Measurements from ENCODE around the gene APBA2. TPM values are rescaled to one million over a fixed set of nuclear protein-coding genes. Genes with fewer than 3 reads are reported as not detected.

The APBA2 gene
- total RNA-seq, 4 donors from 2014 or later: 7.7 to 14.4 (median 11.6) TPM

- no peak for DNase-seq
- intact Hi-C loops (cut with DNase I): no loop called here
- H3K4me3 ChIP-seq (replicated peaks in 1 of 3): no peak overlapping the region
- no peaks in the 10 kb centered on the region for H3K27me3 ChIP-seq
- WGBS, 2 donors: 81 to 84% methylated on average over 28 to 39 of the region's 41 CpGs
- H3K36me3 ChIP-seq: no peaks in the 10 kb centered on the region
- H3K27ac ChIP-seq: no peak overlapping the region
- H3K4me1 ChIP-seq: no peaks in the 10 kb centered on the region
- H3K9me3 ChIP-seq: no peaks in the 10 kb centered on the region
- TF ChIP-seq POLR2A (IDR thresholded peaks at IDR 0.05) (no peak), CTCF (IDR thresholded peaks at IDR 0.05) (no peak)
Measured at GRCh38 chr15:28918141-28918983, 32.6 kb downstream of the APBA2 start.

GRCh38 chr15:28919201-28919635 is 33.4 kb downstream of the APBA2 start:
- no peaks in the 10 kb centered on the region for H3K4me1 ChIP-seq
- no peaks in the 10 kb centered on the region for H3K36me3 ChIP-seq
- TF ChIP-seq CTCF (IDR thresholded peaks at IDR 0.05): no peak
- no peak for TF ChIP-seq POLR2A (IDR thresholded peaks at IDR 0.05)
- no peak overlapping the region for H3K27ac ChIP-seq
- no peaks in the 10 kb centered on the region for H3K27me3 ChIP-seq
- 75 to 87% methylated on average over 10 to 15 of the region's 17 CpGs for WGBS, 2 donors
- peak; percentile 31 to 44 for DNase-seq
- intact Hi-C loops (cut with DNase I): no loop called here
- no peak overlapping the region for H3K4me3 ChIP-seq (replicated peaks in 1 of 3)
- H3K9me3 ChIP-seq: no peaks in the 10 kb centered on the region

GRCh38 chr15:28919679-28920655 is 34.2 kb downstream of the APBA2 start:
- intact Hi-C loops (cut with DNase I): no loop called here
- no peaks in the 10 kb centered on the region for H3K27me3 ChIP-seq
- no peak overlapping the region for H3K4me3 ChIP-seq (replicated peaks in 1 of 3)
- no peaks in the 10 kb centered on the region for H3K4me1 ChIP-seq
- no peak overlapping the region for H3K27ac ChIP-seq
- no peak for TF ChIP-seq POLR2A (IDR thresholded peaks at IDR 0.05)
- TF ChIP-seq CTCF (IDR thresholded peaks at IDR 0.05): no peak
- 87 to 92% methylated on average over 12 to 13 of the region's 13 CpGs for WGBS, 2 donors
- H3K36me3 ChIP-seq: no peaks in the 10 kb centered on the region
- H3K9me3 ChIP-seq: no peaks in the 10 kb centered on the region
- no peak for DNase-seq

GRCh38 chr15:28920781-28921331 is 35.1 kb downstream of the APBA2 start:
- Histone ChIP-seq H3K36me3 (no peaks in the 10 kb centered on the region), H3K9me3 (no peaks in the 10 kb centered on the region), H3K4me3 (replicated peaks in 1 of 3) (no peak overlapping the region), H3K27me3 (no peaks in the 10 kb centered on the region), H3K27ac (no peak overlapping the region), H3K4me1 (no peaks in the 10 kb centered on the region)
- intact Hi-C loops (cut with DNase I): no loop called here
- no peak for TF ChIP-seq POLR2A (IDR thresholded peaks at IDR 0.05)
- TF ChIP-seq CTCF (IDR thresholded peaks at IDR 0.05): no peak
- DNase-seq: no peak
- 70 to 76% methylated on average over 5 of the region's 5 CpGs for WGBS, 2 donors
